T-helper 2 cell treated with Interferon-gamma antibody and Interleukin-4, amounts not matched to agents 5 μg/mL and 100 μg/mL, for 36 hours (primary cell): ENCODE measurements around the gene NPLOC4.

Experiments used
- DNase-seq: peaks from one replicate; pipeline ENCODE4 v3.0.0; 2021; ENCODE audit warnings: low spot score
- H3K27ac Mint-ChIP-seq: one replicate; pipeline ENCODE4 v1.8.0; 2021; ENCODE audit warnings: mild to moderate bottlenecking, mixed read lengths
- H3K27me3 Mint-ChIP-seq: one replicate; pipeline ENCODE4 v1.8.0; 2021; ENCODE audit warnings: low read depth, mixed read lengths
- H3K36me3 Mint-ChIP-seq: one replicate; pipeline ENCODE4 v1.8.0; 2021; ENCODE audit warnings: low read depth, mixed read lengths
- H3K4me1 Mint-ChIP-seq: one replicate; pipeline ENCODE4 v1.8.0; 2021; ENCODE audit warnings: low read depth, mixed read lengths
- H3K4me3 Mint-ChIP-seq: one replicate; pipeline ENCODE4 v1.8.0; 2022; ENCODE audit warnings: mild to moderate bottlenecking, moderate library complexity, mixed read lengths
- H3K9me3 Mint-ChIP-seq: one replicate; pipeline ENCODE4 v1.8.0; 2021; ENCODE audit warnings: mixed read lengths

NPLOC4 gene

GRCh38 chr17:81672954-81673353, 36.0 kb upstream of the NPLOC4 start:
- H3K27ac Mint-ChIP-seq, result no peak overlapping the region
- no peaks in the 10 kb centered on the region for H3K27me3 Mint-ChIP-seq
- no peak overlapping the region for H3K4me3 Mint-ChIP-seq
- no peak for DNase-seq
- no peaks in the 10 kb centered on the region for H3K9me3 Mint-ChIP-seq
- H3K36me3 Mint-ChIP-seq, result peaks cover 43% of the 10 kb centered on the region
- H3K4me1 Mint-ChIP-seq, result peaks cover 10% of the 10 kb centered on the region

- Mint-ChIP-seq H3K36me3 (peaks cover 48% of the 10 kb centered on the region), H3K27ac (no peak overlapping the region), H3K9me3 (no peaks in the 10 kb centered on the region), H3K4me3 (no peak overlapping the region), H3K4me1 (peaks cover 13% of the 10 kb centered on the region), H3K27me3 (no peaks in the 10 kb centered on the region)
- DNase-seq, result no peak
Observed at GRCh38 chr17:81672504-81672903, 35.6 kb upstream of the NPLOC4 start.

DNA sequence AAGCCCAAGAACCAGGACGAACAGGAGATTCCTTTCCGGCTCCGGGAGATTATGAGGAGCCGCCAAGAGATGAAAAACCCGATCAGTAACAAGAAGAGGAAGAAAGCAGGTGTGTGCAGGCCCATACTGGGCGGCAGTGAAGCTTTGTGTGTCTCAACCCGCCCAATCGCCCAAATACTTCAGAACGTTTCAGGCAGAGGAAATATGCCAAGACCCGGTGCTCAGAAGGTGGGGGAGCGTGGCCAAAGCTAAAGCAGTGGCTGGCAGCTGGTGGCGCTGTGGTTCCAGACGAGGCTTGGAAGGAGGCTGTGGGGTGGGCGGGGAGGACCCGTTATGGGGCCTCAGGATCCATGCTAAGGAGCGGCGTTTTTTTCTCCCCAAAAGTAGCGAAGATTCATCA, 30.8 kb upstream of the NPLOC4 start:
- Mint-ChIP-seq H3K27ac (peak overlapping the region; percentile 69), H3K27me3 (no peaks in the 10 kb centered on the region), H3K36me3 (peaks cover 53% of the 10 kb centered on the region), H3K9me3 (no peaks in the 10 kb centered on the region), H3K4me3 (peak overlapping the region; percentile 99), H3K4me1 (peaks cover 23% of the 10 kb centered on the region)
- no peak for DNase-seq

DNA sequence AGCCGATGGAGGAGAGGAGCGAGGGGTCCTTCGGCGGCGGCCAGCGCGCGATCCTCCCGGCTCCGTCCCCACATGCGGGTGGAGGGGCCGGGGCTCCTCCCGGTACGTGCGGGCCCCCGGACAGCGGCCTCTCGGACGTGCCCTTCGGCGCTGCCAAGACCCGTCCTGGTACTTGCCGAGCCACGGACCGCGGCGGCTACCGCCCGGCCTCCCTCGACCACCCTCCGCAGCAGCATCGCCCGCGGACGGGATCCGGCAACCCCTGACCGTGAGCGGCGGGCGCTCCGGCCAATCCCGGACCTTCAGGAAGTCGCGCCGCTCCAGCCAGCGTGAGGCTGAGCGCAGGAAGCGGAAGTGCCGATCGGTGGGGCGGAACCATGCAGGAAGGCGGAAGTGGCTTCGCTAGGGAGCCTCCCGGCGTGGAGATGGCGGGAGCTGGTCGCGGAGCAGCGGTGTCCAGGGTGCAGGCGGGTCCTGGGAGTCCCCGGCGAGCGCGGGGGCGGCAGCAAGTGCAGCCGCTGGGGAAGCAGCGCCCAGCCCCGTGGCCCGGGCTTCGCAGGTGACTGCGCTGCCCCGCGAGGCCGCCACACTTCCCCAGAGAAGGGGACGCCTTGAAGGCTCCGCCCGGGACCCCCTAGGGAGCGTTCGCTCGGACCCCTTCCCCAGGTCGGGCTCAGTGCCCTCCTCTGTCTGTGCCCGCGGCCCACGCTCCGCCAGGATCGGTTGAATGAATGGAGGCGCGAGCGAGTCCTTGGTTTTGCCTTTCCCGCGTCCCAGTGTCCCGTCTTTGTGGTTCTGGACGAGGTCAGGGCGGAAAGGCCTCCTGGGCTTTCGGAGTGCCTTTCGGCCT, 29.7 kb upstream of the NPLOC4 start, which contains the start of the genes CCDC137 and OXLD1:
Gene CCDC137 (plus strand): TSS at position 396 of the 850 bp plus-strand sequence. CDS start 30 bp downstream, at position 426.
Gene OXLD1 (minus strand): TSS at position 264 of the 850 bp plus-strand sequence. CDS start 28 bp downstream, at position 236.
- Mint-ChIP-seq H3K27ac (peak within 1 kb of the TSS; percentile 98), H3K4me1 (peaks cover 28% of the 10 kb centered on the region), H3K4me3 (peak within 1 kb of the TSS; percentile 99), H3K27me3 (no peaks in the 10 kb centered on the region), H3K9me3 (no peaks in the 10 kb centered on the region), H3K36me3 (peaks cover 44% of the 10 kb centered on the region)
- DNase-seq, result peak; percentile 95

DNA sequence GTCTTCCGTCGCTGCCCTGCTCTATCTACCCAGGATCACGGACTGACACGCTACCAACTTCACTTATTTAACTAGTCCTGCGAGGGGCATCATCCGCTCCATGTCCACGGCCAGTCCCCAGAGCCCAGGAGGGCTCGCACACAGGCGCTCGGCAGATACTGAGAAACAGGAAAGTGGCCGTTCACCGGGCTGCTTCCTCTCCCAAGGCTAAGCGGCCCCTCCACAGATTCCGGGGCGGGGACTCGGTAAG, 29.1 kb upstream of the NPLOC4 start:
- Mint-ChIP-seq H3K36me3 (peaks cover 38% of the 10 kb centered on the region), H3K9me3 (no peaks in the 10 kb centered on the region), H3K27ac (peak overlapping the region; percentile 98), H3K27me3 (no peaks in the 10 kb centered on the region), H3K4me1 (peaks cover 28% of the 10 kb centered on the region), H3K4me3 (peak overlapping the region; percentile 99)
- DNase-seq, result no peak

- Mint-ChIP-seq H3K9me3 (no peaks in the 10 kb centered on the region), H3K36me3 (peaks cover 38% of the 10 kb centered on the region), H3K4me3 (peak overlapping the region; percentile 99), H3K27ac (peak overlapping the region; percentile 98), H3K4me1 (peaks cover 28% of the 10 kb centered on the region), H3K27me3 (no peaks in the 10 kb centered on the region)
- DNase-seq, result peak; percentile 38
Observed at GRCh38 chr17:81665205-81666091, 28.5 kb upstream of the NPLOC4 start.

- Mint-ChIP-seq H3K4me1 (peaks cover 28% of the 10 kb centered on the region), H3K9me3 (no peaks in the 10 kb centered on the region), H3K27me3 (no peaks in the 10 kb centered on the region), H3K27ac (peak overlapping the region; percentile 90), H3K36me3 (peaks cover 28% of the 10 kb centered on the region), H3K4me3 (no peak overlapping the region)
- DNase-seq, result no peak
Observed at GRCh38 chr17:81664051-81664470, 27.1 kb upstream of the NPLOC4 start.

GRCh38 chr17:81662002-81662401, 25.1 kb upstream of the NPLOC4 start:
- H3K36me3 Mint-ChIP-seq, result peaks cover 17% of the 10 kb centered on the region
- H3K4me1 Mint-ChIP-seq, result peaks cover 22% of the 10 kb centered on the region
- H3K4me3 Mint-ChIP-seq, result no peak overlapping the region
- H3K9me3 Mint-ChIP-seq, result no peaks in the 10 kb centered on the region
- DNase-seq, result no peak
- H3K27me3 Mint-ChIP-seq, result no peaks in the 10 kb centered on the region
- no peak overlapping the region for H3K27ac Mint-ChIP-seq

- no peak for DNase-seq
- H3K9me3 Mint-ChIP-seq, result no peaks in the 10 kb centered on the region
- no peak overlapping the region for H3K27ac Mint-ChIP-seq
- no peaks in the 10 kb centered on the region for H3K27me3 Mint-ChIP-seq
- no peak overlapping the region for H3K4me3 Mint-ChIP-seq
- peaks cover 8% of the 10 kb centered on the region for H3K36me3 Mint-ChIP-seq
- H3K4me1 Mint-ChIP-seq, result peaks cover 19% of the 10 kb centered on the region
Observed at GRCh38 chr17:81660441-81660840, 23.5 kb upstream of the NPLOC4 start.

- H3K9me3 Mint-ChIP-seq, result no peaks in the 10 kb centered on the region
- peaks cover 19% of the 10 kb centered on the region for H3K4me1 Mint-ChIP-seq
- H3K27ac Mint-ChIP-seq, result no peak overlapping the region
- DNase-seq, result no peak
- H3K4me3 Mint-ChIP-seq, result no peak overlapping the region
- H3K27me3 Mint-ChIP-seq, result no peaks in the 10 kb centered on the region
- H3K36me3 Mint-ChIP-seq, result peaks cover 2% of the 10 kb centered on the region
Observed at GRCh38 chr17:81659038-81659437, 22.1 kb upstream of the NPLOC4 start.

DNA sequence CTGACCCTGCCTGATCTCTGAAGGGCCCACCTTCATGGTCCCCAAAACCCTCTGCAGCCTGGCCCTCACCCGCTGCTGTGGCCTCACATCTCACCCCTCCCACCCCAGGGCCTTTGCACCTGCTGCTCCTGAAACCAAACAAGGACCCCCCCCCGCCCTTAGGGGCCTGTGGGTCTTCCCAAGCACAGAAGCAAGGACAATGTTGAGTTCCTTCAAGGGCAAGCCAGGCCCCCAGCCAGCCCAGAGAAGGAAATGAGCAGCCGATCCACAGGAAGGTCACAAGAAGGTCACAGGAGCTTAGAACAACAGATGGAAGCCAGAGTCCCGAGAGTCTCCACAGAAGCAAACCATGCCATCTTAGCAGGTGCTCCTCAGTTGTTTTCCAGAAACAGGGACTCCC, 19.9 kb upstream of the NPLOC4 start:
- Mint-ChIP-seq H3K27me3 (no peaks in the 10 kb centered on the region), H3K4me1 (peaks cover 16% of the 10 kb centered on the region), H3K27ac (peak overlapping the region; percentile 60), H3K9me3 (no peaks in the 10 kb centered on the region), H3K36me3 (no peaks in the 10 kb centered on the region), H3K4me3 (peak overlapping the region; percentile 15)
- no peak for DNase-seq

DNA sequence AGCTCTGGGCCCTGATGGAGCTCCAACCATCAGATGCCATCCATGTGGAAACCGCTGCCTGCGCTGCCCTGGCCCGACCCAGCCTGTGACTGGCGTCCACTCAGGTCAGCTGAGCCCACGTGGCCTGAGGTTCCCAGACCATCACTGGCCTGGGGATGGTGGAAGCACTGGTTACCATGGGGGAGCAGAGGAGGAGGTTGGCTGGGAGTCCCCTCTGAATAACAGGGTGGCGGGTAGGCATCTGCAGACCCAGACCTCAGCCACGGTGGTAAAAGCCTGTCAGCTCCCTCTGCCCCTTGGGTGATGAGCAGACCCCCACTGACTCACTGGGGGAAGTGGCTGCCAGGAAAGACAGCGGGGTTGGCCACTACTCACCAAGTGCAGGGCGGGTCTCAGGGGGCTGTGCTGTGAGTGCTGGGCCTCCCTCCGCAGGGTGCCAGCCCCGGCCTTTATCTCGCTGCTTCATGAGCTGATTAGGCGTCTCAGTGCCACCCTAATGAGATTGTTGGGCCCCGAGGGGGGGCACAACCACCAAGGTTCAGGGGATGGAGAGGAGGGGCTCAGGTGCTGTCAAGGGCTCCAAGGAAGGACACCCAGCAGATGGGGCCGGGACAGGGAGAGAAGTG, 19.3 kb upstream of the NPLOC4 start, which contains the start of gene PDE6G:
Gene PDE6G (minus strand): TSS at position 425 of the 626 bp plus-strand sequence. CDS start 3,237 bp downstream, outside the sequence.
- DNase-seq, result no peak
- no peaks in the 10 kb centered on the region for H3K27me3 Mint-ChIP-seq
- peaks cover 16% of the 10 kb centered on the region for H3K4me1 Mint-ChIP-seq
- H3K27ac Mint-ChIP-seq, result peak within 1 kb of the TSS; percentile 60
- H3K36me3 Mint-ChIP-seq, result no peaks in the 10 kb centered on the region
- H3K9me3 Mint-ChIP-seq, result no peaks in the 10 kb centered on the region
- H3K4me3 Mint-ChIP-seq, result peak within 1 kb of the TSS; percentile 15

DNA sequence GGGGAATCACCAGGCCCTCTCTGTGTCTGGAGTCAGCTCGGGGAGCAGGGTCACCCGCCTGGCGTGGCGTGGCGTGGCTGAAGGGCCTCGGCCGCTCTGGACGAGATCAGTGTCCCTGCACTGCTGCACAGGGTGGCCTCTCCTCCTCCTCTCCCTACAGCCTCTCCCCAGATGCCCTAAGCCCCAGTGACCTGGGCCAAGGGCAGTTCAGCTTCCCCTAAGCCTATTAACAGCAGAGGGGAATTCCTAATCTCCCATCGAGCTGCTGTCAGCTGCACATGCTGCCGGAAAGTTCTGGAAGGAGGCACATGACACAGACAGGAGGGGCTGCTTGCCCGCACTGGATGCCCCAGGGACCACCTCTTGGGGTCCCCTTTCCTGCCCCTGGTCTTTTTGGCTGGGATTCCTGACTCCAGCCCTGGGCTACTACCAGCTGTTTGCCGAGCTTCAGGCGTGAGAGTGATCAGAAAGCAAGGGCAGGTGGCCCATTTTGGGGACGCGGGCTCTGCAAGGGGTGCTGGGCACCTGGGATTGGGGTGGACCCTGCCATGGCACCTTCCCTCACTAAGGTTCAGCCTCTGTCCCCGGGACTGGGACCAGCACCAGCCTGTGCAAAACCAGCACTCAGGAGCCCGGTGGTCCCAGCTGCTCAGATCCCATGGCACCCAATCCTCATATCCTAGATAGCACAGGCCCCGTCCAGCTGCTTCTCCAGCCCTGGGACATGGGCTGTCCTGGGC, 18.6 kb upstream of the NPLOC4 start:
- Mint-ChIP-seq H3K27ac (no peak overlapping the region), H3K4me1 (peaks cover 16% of the 10 kb centered on the region), H3K9me3 (no peaks in the 10 kb centered on the region), H3K36me3 (no peaks in the 10 kb centered on the region), H3K27me3 (no peaks in the 10 kb centered on the region), H3K4me3 (no peak overlapping the region)
- no peak for DNase-seq
